OCI-LY1 (cell line): ENCODE results near the gene ATP6AP2.
"Not testable (repeated sequence)": the region's sequence is repeated elsewhere in the genome, so short reads cannot be mapped to it uniquely, and the experiment has no call there.

Source experiments
- EZH2 ChIP-seq: fragments of 200-600 bp; sonication (generic), shearing (Covaris generic); IDR thresholded peaks from 2 replicates; pipeline ENCODE4 v1.8.0; 2017; ENCODE audit warnings: borderline replicate concordance, mixed run types, mild to moderate bottlenecking, antibody characterized with exemption, low read length, moderate library complexity, mixed read lengths
- TF ChIP-seq, protein P1 (sequence below): fragments of 200-600 bp; sonication (generic), shearing (Covaris generic); IDR thresholded peaks from 2 replicates; pipeline ENCODE4 v1.5.1; 2017; ENCODE audit warnings: mild to moderate bottlenecking, antibody characterized with exemption, low read length, moderate library complexity, mixed read lengths

DNA sequence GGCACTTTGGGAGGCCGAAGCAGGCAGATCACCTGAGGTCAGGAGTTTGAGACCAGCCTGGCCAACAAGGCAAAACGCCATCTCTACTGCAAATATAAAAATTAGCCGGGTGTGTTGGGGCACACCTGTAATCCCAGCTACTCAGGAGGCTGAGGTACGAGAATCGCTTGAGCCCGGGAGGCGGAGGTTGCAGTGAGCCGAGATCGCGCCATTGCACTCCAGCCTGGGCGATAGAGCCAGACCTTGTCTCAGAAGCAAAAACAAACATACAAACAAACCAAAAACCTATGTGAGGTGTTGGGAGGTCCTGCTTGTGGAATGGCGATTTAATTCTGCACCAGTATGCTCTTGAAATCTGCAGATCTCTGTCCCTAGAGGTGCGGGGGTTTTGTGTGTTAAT is 1.4 kb downstream of the ATP6AP2 start:
- not testable (repeated sequence) for TF ChIP-seq EZH2
- TF ChIP-seq, protein P1, sequence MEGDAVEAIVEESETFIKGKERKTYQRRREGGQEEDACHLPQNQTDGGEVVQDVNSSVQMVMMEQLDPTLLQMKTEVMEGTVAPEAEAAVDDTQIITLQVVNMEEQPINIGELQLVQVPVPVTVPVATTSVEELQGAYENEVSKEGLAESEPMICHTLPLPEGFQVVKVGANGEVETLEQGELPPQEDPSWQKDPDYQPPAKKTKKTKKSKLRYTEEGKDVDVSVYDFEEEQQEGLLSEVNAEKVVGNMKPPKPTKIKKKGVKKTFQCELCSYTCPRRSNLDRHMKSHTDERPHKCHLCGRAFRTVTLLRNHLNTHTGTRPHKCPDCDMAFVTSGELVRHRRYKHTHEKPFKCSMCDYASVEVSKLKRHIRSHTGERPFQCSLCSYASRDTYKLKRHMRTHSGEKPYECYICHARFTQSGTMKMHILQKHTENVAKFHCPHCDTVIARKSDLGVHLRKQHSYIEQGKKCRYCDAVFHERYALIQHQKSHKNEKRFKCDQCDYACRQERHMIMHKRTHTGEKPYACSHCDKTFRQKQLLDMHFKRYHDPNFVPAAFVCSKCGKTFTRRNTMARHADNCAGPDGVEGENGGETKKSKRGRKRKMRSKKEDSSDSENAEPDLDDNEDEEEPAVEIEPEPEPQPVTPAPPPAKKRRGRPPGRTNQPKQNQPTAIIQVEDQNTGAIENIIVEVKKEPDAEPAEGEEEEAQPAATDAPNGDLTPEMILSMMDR, result not testable (repeated sequence)
